Measurements from ENCODE around the gene MPRIP.

DNA sequence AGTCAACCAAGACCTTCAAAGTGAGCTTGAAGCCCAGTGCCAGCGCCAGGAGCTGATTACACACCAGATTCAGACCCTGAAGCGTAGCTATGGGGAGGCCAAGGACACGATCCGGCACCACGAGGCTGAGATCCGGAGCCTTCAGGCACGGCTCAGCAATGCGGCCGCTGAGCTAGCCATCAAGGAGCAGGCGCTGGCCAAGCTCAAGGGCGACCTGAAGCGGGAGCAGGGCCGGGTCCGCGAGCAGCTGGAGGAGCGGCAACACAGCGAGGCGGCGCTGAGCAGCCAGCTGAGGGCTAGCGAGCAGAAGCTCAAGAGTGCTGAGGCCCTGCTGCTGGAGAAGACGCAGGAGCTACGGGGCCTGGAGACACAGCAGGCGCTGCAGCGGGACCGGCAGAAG is 121.9 kb downstream of the MPRIP start:
- no peak for TF ChIP-seq EZH2 (IDR thresholded peaks at IDR 0.05; ENCODE audit: low read length, unreplicated experiment)
- TF ChIP-seq, protein P1, sequence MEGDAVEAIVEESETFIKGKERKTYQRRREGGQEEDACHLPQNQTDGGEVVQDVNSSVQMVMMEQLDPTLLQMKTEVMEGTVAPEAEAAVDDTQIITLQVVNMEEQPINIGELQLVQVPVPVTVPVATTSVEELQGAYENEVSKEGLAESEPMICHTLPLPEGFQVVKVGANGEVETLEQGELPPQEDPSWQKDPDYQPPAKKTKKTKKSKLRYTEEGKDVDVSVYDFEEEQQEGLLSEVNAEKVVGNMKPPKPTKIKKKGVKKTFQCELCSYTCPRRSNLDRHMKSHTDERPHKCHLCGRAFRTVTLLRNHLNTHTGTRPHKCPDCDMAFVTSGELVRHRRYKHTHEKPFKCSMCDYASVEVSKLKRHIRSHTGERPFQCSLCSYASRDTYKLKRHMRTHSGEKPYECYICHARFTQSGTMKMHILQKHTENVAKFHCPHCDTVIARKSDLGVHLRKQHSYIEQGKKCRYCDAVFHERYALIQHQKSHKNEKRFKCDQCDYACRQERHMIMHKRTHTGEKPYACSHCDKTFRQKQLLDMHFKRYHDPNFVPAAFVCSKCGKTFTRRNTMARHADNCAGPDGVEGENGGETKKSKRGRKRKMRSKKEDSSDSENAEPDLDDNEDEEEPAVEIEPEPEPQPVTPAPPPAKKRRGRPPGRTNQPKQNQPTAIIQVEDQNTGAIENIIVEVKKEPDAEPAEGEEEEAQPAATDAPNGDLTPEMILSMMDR (conservative IDR thresholded peaks at IDR 0.05; ENCODE audit: low read depth, low read length), result no peak
- no peak for TF ChIP-seq EZH2phosphoT487 (IDR thresholded peaks at IDR 0.05; ENCODE audit: borderline replicate concordance, low read length)
